K562 (cell line): ENCODE results near the gene PPAT. TPM values are rescaled to one million over a fixed set of nuclear protein-coding genes. Genes with fewer than 3 reads are reported as not detected.

ENCODE experiments used
- ATAC-seq: fragments of 200-7000 bp; cut with Tn5 transposase; 3 replicates; pipeline ENCODE4 v1.9.1; 2020; ENCODE audit warnings: moderate library complexity
- Bru-seq: library from RNA; stranded (reverse); fragments of 400-500 nt; gene quantifications from one replicate; lab custom pipeline; 2021; lab: Mats Ljungman, UMichigan
- BruChase-seq, 2 experiments: library from RNA; stranded (reverse); fragments of 400-500 nt; gene quantifications; one replicate each; lab custom pipeline; 2021; lab: Mats Ljungman, UMichigan
- BruUV-seq: library from RNA; stranded (reverse); fragments of 400-500 nt; replicated peaks from 2 replicates; lab custom pipeline; 2021; lab: Mats Ljungman, UMichigan
- CTCF ChIA-PET: fragments of 300-600 bp; formaldehyde crosslinking; extraction: SDS; loops from one replicate; lab custom pipeline; 2021; ENCODE audit warnings: low intra/inter-chr PET ratio; lab: Yijun Ruan, JAX
- POLR2A ChIA-PET: fragments of 300-600, 350-650 bp; sonication (Branson Sonifier 250); formaldehyde crosslinking; extraction: SDS; loops from one replicate; lab custom pipeline; 2021; ENCODE audit warnings: antibody characterized with exemption, inconsistent platforms; lab: Yijun Ruan, JAX
- DNase-seq, 4 experiments: peaks; one replicate each; pipeline versions ENCODE4 v3.0.0 to v3.0.0-alpha.2; 2011 to 2018; ENCODE audit warnings: low spot score in 3 of 4, mixed read lengths in 3 of 4; ENCODE audit errors: extremely low read depth in 1 of 4
- FAIRE-seq: peaks from 2 replicates; lab custom pipeline; 2011; peaks lifted over from hg19 to GRCh38; lab: Jason Lieb, UNC
- H2AFZ ChIP-seq: 2 replicates; pipeline ENCODE4 v1.6.0; 2011; ENCODE audit warnings: low read depth, low read length, control low read depth, inconsistent platforms
- H3K27ac ChIP-seq: fragments of 200-600 bp; 3 replicates; pipeline ENCODE4 v1.8.0; 2011; ENCODE audit warnings: low read depth, mild to moderate bottlenecking, control low read depth, inconsistent platforms, low read length, moderate library complexity, mixed read lengths; ENCODE audit errors: extremely low read depth
- H3K27me3 ChIP-seq, 2 experiments: fragments of 300-600 bp in 1 of 2; 2 replicates in 1 of 2; 3 replicates in 1 of 2; pipeline versions ENCODE4 v1.6.0 to v1.8.0; 2011; ENCODE audit warnings: inconsistent platforms in 2 of 2, low read length in 2 of 2, mild to moderate bottlenecking in 1 of 2, mixed read lengths in 1 of 2, moderate library complexity in 1 of 2; ENCODE audit not compliant: control insufficient read depth in 2 of 2, insufficient read depth in 2 of 2
- H3K36me3 ChIP-seq: fragments of 300-600 bp; 3 replicates; pipeline ENCODE4 v1.8.0; 2011; ENCODE audit warnings: mild to moderate bottlenecking, low read length, inconsistent platforms; ENCODE audit not compliant: control insufficient read depth, insufficient read depth
- H3K4me1 ChIP-seq, 2 experiments: fragments of 200-600 bp in 1 of 2; replicated peaks in 1 of 2; 2 replicates in 1 of 2; 3 replicates in 1 of 2; pipeline versions ENCODE4 v1.5.1 to v1.8.0; 2011; ENCODE audit warnings: inconsistent platforms in 2 of 2, low read length in 2 of 2, mild to moderate bottlenecking in 1 of 2, mixed read lengths in 1 of 2, moderate library complexity in 1 of 2; ENCODE audit not compliant: control insufficient read depth in 2 of 2, insufficient read depth in 2 of 2
- H3K4me2 ChIP-seq: 2 replicates; pipeline ENCODE4 v1.6.1; 2011; ENCODE audit warnings: low read length, control low read depth, inconsistent platforms, mixed read lengths; ENCODE audit not compliant: insufficient read depth
- H3K4me3 ChIP-seq: fragments of 200-600 bp; sonication (generic), shearing (Covaris generic); 2 replicates; pipeline ENCODE4 v1.5.1; 2016; ENCODE audit warnings: control low read depth, inconsistent platforms
- H3K79me2 ChIP-seq: fragments of 200-600 bp; 3 replicates; pipeline ENCODE4 v1.8.0; 2011; ENCODE audit warnings: low read length, inconsistent platforms; ENCODE audit not compliant: control insufficient read depth, insufficient read depth
- H3K9ac ChIP-seq, 2 experiments: 2 replicates each; pipeline versions ENCODE4 v1.6.0 to v1.6.1; 2011; ENCODE audit warnings: low read depth in 2 of 2, low read length in 2 of 2, control low read depth in 1 of 2, inconsistent platforms in 1 of 2, mild to moderate bottlenecking in 1 of 2, mixed read lengths in 1 of 2; ENCODE audit not compliant: insufficient read depth in 1 of 2
- H3K9me1 ChIP-seq: one replicate; pipeline ENCODE4 v1.6.0; 2011; ENCODE audit warnings: inconsistent platforms, mild to moderate bottlenecking, low read length, moderate library complexity; ENCODE audit not compliant: control insufficient read depth, insufficient read depth
- H3K9me3 ChIP-seq: replicated peaks from 2 replicates; pipeline ENCODE4 v1.5.1; 2011; ENCODE audit warnings: low read depth, low read length, inconsistent platforms; ENCODE audit not compliant: control insufficient read depth, insufficient read depth
- H4K20me1 ChIP-seq: replicated peaks from 2 replicates; pipeline ENCODE4 v1.6.1; 2011; ENCODE audit warnings: low read length, inconsistent platforms, mixed read lengths; ENCODE audit not compliant: control insufficient read depth, insufficient read depth
- ATF1 ChIP-seq, 2 experiments: fragments of 450-650 bp in 1 of 2; IDR thresholded peaks; 2 replicates each; pipeline ENCODE4 v1.6.1; 2016; ENCODE audit warnings: missing compliant biosample characterization in 1 of 2, missing genetic modification characterization in 1 of 2
- C11orf30 ChIP-seq: fragments of 450-650 bp; IDR thresholded peaks from 2 replicates; pipeline ENCODE4 v1.6.1; 2016; ENCODE audit warnings: low read depth, mild to moderate bottlenecking
- CAMTA2 ChIP-seq: fragments of 250-450 bp; sonication (Bioruptor Pico); conservative IDR thresholded peaks from 2 replicates; pipeline ENCODE4 v1.5.1; 2022
- CEBPZ ChIP-seq: fragments of 150-350 bp; IDR thresholded peaks from 2 replicates; pipeline ENCODE4 v1.6.1; 2014; ENCODE audit warnings: low read depth, mild to moderate bottlenecking, low read length, borderline replicate concordance
- ESRRB ChIP-seq: fragments of 250-450 bp; sonication (Bioruptor Pico); IDR thresholded peaks from 2 replicates; pipeline ENCODE4 v1.5.0; 2020; ENCODE audit warnings: mild to moderate bottlenecking, moderate library complexity, borderline replicate concordance
- JUNB ChIP-seq: fragments of 450-650 bp; formaldehyde crosslinking; conservative IDR thresholded peaks from 2 replicates; pipeline ENCODE4 v1.4.0; 2020; ENCODE audit warnings: mild to moderate bottlenecking
- MECOM ChIP-seq: fragments of 250-450 bp; sonication (Bioruptor Pico); IDR thresholded peaks from 2 replicates; pipeline ENCODE4 v1.8.0; 2022; ENCODE audit warnings: inconsistent platforms
- ZBTB5 ChIP-seq: fragments of 450-650 bp; IDR thresholded peaks from 2 replicates; pipeline ENCODE4 v1.6.1; 2017; ENCODE audit warnings: antibody characterized with exemption
- ZNF780A ChIP-seq: fragments of 250-450 bp; sonication (Bioruptor Pico); IDR thresholded peaks from 2 replicates; pipeline ENCODE4 v1.5.0; 2021; ENCODE audit warnings: mild to moderate bottlenecking
- WGBS: fragments of 100-300 bp; shearing (Covaris generic); methylation state at CpG from one replicate; pipeline ENCODE4 v1.1.6; 2016; ENCODE audit warnings: low coverage, mixed read lengths; ENCODE audit not compliant: insufficient coverage; ENCODE audit errors: missing lambda C conversion rate; 5-methylcytosine and 5-hydroxymethylcytosine counted together
- in situ Hi-C: fragments of 300-500 bp; cut with MboI; formaldehyde crosslinking; loops from 4 replicates; pipeline ENCODE4 v1.15.0; 2018; ENCODE audit warnings: inconsistent platforms, mixed read lengths
- intact Hi-C: fragments of 100-400 bp; cut with micrococcal nuclease; formaldehyde crosslinking; loops from 2 replicates; pipeline ENCODE4 v1.14.2; 2022
- long read RNA-seq, 3 experiments: library from polyadenylated mRNA in 2 of 3; library from RNA in 1 of 3; unstranded in 2 of 3; stranded (forward) in 1 of 3; transcript quantifications; one replicate each; pipeline ENCODE4 v2.0.0, GENCODE V29; 2019 to 2022
- polyA minus RNA-seq, 3 experiments: library from RNA; depleted of rRNA, polyadenylated mRNA; stranded (reverse); fragments of >200 nt; gene quantifications; 2 replicates each; pipeline ENCODE4 v1.2.3, GENCODE V29; 2011
- polyA plus RNA-seq, 8 experiments: library from polyadenylated mRNA; depleted of rRNA in 4 of 8; stranded (reverse) in 5 of 8; unstranded in 3 of 8; fragments of >200 nt; fragmentation: Nextera tagmentation in 2 of 8; fragmentation: Illumina TruSeq in 1 of 8; extraction: Ambion mirVana in 2 of 8; extraction: Trizol in 1 of 8; gene quantifications; 2 replicates each; pipeline versions ENCODE4 v1.2.1 to v1.2.3, GENCODE V29; 2011 to 2014; ENCODE audit warnings: inconsistent platforms in 1 of 8, missing spikeins in 1 of 8
- total RNA-seq, 7 experiments: library from RNA; depleted of rRNA in 6 of 7; stranded (reverse); fragments of >200 nt in 6 of 7; fragmentation: Illumina TruSeq in 2 of 7; extraction: Trizol in 2 of 7; gene quantifications; 2 replicates each; pipeline versions ENCODE4 v1.2.1 to v1.2.3, GENCODE V29; 2011 to 2021; ENCODE audit warnings: low replicate concordance in 1 of 7

PPAT gene
- 16.8 and 38.4 TPM in 2 replicates for total RNA-seq (2011; cell fraction: chromatin; rRNA removed; ENCODE audit: low replicate concordance)
- 8.3 and 12.4 TPM in 2 replicates for total RNA-seq (2011; cell fraction: nucleolus; rRNA removed)
- 18.7 and 34.4 TPM in 2 replicates for total RNA-seq (2011; cell fraction: nucleoplasm; rRNA removed)
- total RNA-seq (2014; rRNA removed), result 45.7 and 50.3 TPM in 2 replicates
- 70.9 and 73.9 TPM in 2 replicates for total RNA-seq (2014; rRNA removed; fragmentation: Illumina TruSeq; extraction: Trizol)
- total RNA-seq (2015; rRNA removed; fragmentation: Illumina TruSeq; extraction: Trizol), result 52.1 and 55.4 TPM in 2 replicates
- total RNA-seq (2021), result 75.5 and 75.8 TPM in 2 replicates
- 59.3 and 64.8 TPM in 2 replicates for polyA plus RNA-seq (2011; rRNA removed)
- 11.1 and 20.7 TPM in 2 replicates for polyA plus RNA-seq (2011; cell fraction: cytosol; rRNA removed)
- 25.7 and 27.4 TPM in 2 replicates for polyA plus RNA-seq (2011; cell fraction: nucleus; rRNA removed)
- polyA plus RNA-seq (2012), result 24.5 and 35.5 TPM in 2 replicates
- polyA plus RNA-seq (2014; fragmentation: Illumina TruSeq; extraction: Trizol), result 53.3 and 57.2 TPM in 2 replicates
- polyA plus RNA-seq (2014; fragmentation: Nextera tagmentation; extraction: Ambion mirVana), result 10 to 100 TPM; 49.3 to 55.5 TPM
- 36.2 and 41.7 TPM in 2 replicates for polyA plus RNA-seq (2014; rRNA removed)
- polyA minus RNA-seq (2011; rRNA and poly(A)+ RNA removed), result 63.7 and 64.8 TPM in 2 replicates
- polyA minus RNA-seq (2011; cell fraction: cytosol; rRNA and poly(A)+ RNA removed), result 35.0 and 42.0 TPM in 2 replicates
- polyA minus RNA-seq (2011; cell fraction: nucleus; rRNA and poly(A)+ RNA removed), result 14.9 and 27.1 TPM in 2 replicates
- percentile 93 among the genes with signal in this experiment for Bru-seq, nascent RNA
- BruChase-seq, experiment 1, labeled RNA remaining after a 2-hour chase, result percentile 93 among the genes with signal in this experiment
- BruChase-seq, experiment 2, labeled RNA remaining after a 6-hour chase, result percentile 93 among the genes with signal in this experiment
- long read RNA-seq, experiment 1, full-length matches to known transcripts, result 301 of 396 reads
- long read RNA-seq, experiment 1, partial matches to known transcripts, result 46 of 396 reads
- long read RNA-seq, experiment 1, other reads (novel, unspliced or antisense), result 49 of 396 reads
- long read RNA-seq, experiment 2, transcript PPAT-201 (11 exons, 3,682 nt), result major isoform, 6 of 42 reads
- long read RNA-seq, experiment 2, partial matches to known transcripts, result 0 of 42 reads
- long read RNA-seq, experiment 2, other reads (novel, unspliced or antisense), result 36 of 42 reads
- long read RNA-seq, experiment 3, transcript PPAT-201 (11 exons, 3,682 nt), result major isoform, 31 of 42 reads
- long read RNA-seq, experiment 3, partial matches to known transcripts, result 4 of 42 reads
- long read RNA-seq, experiment 3, other reads (novel, unspliced or antisense), result 7 of 42 reads

- Histone ChIP-seq H3K4me3 (peak within 1 kb of the TSS; percentile 89), H3K79me2 (peaks cover 94% of the 10 kb centered on the region), H3K27me3 (no peaks in the 10 kb centered on the region), H3K36me3 (peaks cover 28% of the 10 kb centered on the region), H3K4me1 (peaks cover 16 to 21% of the 10 kb centered on the region in 2 experiments; a peak in 3 of 5 replicates), H3K4me2 (peak within 1 kb of the TSS; percentile 95), H3K9me1 (no peaks in the 10 kb centered on the region), H3K9ac (peak within 1 kb of the TSS; percentile 93 to 96), H3K27ac (peak within 1 kb of the TSS; percentile 96), H2AFZ (peak within 1 kb of the TSS; percentile 98), H3K9me3 (no peaks in the 10 kb centered on the region), H4K20me1 (peaks cover 23% of the 10 kb centered on the region)
- CTCF ChIA-PET, result no interaction called here
- in situ Hi-C loops (no loop called here), intact Hi-C loops (loop anchor here (2.0 to 5.0 kb wide), 3 partner anchors 31 to 107 kb away; partner anchors contain the start of gene SRP72)
- DNase-seq, result peak; percentile 93 to 99 (median 96)
- peak; percentile 82 for ATAC-seq
- no TSS peak for BruUV-seq
- 1% methylated on average over 46 of the region's 61 CpGs for WGBS
- FAIRE-seq, result peak; percentile 90
- POLR2A ChIA-PET, result interaction anchor here (0.6 to 4.4 kb wide), 19 partner anchors 9 to 439 kb away, joined by 3 to 47 read pairs (median 4); partner anchors contain the start of genes AASDH and SRP72
- TF ChIP-seq MECOM (CRISPR knock-in tag), result no peak
- TF ChIP-seq JUNB, result no peak
- no peak for TF ChIP-seq ZNF780A (CRISPR knock-in tag)
- TF ChIP-seq CAMTA2 (CRISPR knock-in tag), result no peak
- TF ChIP-seq ZBTB5, result no peak
- TF ChIP-seq ESRRB, result no peak
- TF ChIP-seq C11orf30, result no peak
- no peak for TF ChIP-seq ATF1 (CRISPR knock-in tag; IDR thresholded peaks at IDR 0.05)
- TF ChIP-seq ATF1 (tag; IDR thresholded peaks at IDR 0.05), result peak; percentile 62
- no peak for TF ChIP-seq CEBPZ
Measured at GRCh38 chr4:56435140-56435926, at the start of gene PPAT. Gene PPAT, minus strand, starts transcription at chr4:56435615. Its CDS starts 138 bp downstream, at chr4:56435477.
